Putamen (tissue), 1 donor: Measurements from ENCODE around the gene ZNF576.
"Not testable (repeated sequence)": the region's sequence is repeated elsewhere in the genome, so short reads cannot be mapped to it uniquely, and the experiment has no call there.

ENCODE experiments used
- DNase-seq: peaks from one replicate; pipeline ENCODE4 v3.0.0-alpha.2; 2016; ENCODE audit warnings: low spot score

ZNF576 gene

DNA sequence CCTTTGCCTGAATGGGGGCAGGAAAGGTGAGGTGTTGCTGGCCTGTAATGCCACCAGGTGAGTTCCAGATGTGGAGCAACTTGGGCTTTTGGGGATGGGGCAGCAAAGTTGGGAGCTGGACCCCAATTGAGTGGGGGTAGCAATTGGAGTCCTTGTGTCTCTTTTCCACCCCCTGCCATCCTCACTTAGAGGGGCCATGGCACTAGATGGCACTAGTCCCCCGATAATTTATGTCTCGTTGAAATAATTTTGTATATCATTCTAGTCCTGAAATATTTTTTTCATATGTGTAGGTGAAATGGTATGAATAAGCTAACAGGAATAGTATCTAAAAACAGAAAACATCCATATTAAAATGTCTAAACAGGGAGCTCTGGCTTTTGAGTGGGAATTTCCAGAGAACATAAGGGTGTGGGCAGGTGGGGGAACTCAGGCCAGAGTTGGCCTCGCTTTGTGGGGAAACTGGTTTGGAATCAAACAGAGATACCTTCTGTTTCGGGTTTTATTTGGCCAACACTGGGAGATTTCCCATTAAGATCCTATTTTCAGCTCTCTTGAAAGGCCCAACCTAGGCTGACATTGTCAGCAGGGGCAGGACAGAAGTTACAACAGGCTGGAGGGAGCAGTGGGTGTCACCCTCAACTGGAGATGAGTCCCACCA lies 3.4 kb downstream of the ZNF576 start:
- no peak for DNase-seq

- not testable (repeated sequence) for DNase-seq
These were observed 3.9 kb downstream of the ZNF576 start for GRCh38 chr19:43600326-43600725.

DNA sequence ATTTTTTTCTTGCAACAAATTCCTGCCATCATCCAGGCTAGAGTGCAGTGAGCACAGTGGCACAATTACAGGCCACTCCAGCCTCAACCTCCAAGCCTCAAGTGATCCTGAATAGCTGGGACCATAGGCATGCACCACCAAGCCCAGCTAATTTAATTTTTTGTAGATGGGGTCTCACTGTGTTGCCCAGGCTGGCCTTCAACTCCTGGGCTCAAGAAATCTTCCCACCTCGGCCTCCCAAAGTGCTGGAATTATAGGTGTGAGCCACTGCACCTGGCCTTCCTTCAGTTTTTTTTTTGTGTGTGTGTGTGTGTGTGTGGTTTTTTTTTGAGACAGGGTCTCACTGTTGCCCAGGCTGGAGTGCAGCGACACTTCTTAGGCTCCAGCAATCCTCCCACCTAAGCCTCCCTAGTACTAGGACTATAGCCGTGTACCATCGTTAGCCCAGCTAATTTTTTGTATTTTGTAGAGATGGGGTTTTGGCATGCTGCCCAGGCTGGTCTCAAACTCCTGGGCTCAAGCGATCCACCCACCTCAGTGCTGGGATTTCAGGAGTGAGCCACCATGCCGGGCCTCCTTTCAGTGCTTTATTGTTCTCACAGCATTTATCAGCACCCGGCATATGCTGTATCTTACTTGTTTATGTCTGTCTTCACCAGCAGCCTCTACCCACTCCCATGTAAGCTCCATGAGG lies 9.6 kb downstream of the ZNF576 start:
- no peak for DNase-seq

DNA sequence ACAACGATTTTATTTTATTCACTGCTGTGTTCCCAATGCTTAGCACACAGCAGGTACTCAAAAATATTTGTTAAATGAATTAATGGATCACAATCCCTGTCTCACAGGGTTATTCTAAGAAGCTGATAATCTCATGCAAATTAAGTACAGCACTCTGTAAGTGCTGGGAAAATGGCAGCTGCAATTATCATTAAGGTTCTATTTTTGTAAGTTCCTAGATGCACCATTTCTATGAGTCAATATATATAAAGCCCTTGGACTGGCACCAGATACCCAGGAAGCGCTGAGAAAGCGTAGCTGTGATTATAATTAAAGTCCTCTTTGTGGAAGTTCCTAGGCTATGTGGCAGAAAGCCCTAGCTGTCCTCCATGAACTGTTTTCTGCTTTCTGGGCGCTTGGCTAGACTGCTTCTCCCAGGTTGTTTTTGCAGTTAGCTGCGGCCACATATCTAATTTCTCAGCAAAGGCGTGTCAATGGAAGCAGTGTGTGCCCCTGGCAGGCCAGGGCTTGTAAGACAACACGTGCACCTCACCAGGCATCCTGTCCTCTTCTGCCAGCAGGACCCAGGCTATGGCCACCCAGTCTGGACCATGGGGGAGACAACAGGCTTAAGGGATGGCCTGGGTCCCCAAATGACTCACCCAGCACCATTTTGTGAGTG lies 10.3 kb downstream of the ZNF576 start:
- no peak for DNase-seq

DNA sequence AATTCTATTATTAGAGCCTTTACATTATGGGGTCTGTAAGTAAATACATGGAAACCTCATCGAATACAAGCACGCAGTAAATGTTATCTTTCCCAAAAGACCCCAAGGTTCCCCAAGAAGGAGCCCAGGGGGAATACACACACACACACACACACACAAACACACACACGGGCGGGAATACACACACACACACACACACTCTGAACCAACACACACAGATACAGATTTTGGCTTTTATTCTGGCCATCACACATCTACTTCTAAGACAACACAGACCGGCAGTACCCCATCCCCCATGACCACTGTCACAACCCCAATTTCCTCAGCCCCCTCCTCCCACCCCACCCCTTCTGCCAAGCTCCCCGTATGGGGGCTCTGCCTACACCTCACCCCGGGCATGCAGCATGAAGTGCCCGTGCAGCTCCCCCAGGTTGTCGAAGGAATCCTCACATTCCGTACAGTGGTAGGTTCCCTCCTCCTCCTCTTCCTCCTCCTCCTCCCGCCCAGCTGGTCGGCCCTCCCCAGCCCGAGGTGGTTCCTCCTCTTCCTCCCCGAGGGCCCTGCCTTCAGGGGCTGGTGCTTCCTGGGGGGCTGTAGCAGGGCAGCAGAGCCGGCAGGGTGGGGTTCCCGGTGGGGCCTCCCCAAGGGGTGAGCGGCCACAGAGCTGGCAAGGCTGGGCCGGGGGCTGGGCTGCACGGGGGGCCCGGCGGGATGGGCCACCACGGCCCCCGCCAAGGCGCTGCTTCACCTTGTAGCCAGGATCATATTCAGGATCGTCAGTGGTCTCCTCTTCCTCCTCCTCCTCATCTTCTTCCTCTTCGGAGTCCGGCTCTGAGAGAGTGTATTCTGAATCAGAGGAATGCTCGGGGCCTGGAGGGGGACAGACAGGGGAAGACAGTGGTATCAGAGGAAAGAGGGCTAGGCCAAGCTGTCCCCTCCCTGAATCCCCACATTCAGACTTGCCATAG lies 11.1 kb downstream of the ZNF576 start:
- DNase-seq, result no peak

DNA sequence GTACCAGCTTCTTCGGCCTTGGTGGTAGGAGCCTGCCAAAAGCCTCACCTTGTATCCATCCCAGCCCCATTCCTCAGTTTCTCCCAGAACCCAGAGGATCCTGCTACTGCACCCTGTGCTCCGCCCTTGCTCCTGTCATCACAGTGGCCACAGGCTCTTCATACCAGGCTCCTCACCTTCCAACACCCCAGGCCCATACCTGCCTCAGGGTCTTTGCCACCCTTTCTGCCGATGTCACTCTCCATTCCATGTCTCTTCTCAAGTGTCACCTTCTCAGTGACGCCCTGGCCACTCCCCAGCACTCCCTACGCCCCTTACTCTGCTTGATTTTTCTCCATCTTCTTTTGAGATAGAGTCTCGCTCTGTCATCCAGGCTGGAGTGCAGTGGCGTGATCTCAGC lies 13.5 kb downstream of the ZNF576 start:
- no peak for DNase-seq

DNA sequence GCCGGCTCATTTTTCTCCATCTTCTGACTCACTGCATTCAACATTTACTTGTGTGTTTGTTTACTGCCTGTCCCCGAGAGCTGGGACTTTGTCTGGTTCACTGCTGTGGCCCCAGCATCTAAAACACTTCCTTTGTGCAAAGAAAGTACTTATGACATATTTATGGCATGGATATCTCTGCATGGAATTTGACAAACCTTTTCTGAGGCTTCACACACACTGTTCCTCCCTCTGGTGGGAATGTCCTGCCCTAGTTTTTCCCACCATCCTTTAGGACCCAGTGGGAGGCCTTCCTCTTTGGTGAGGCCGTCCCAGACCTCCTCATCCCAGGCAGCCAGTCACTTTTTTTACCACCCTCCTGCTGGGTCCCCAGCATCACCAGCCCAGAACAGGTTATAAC lies 14.1 kb downstream of the ZNF576 start:
- DNase-seq, result no peak

GRCh38 chr19:43611788-43612187 lies 15.4 kb downstream of the ZNF576 start, which contains the start of gene SRRM5:
TSS of gene SRRM5 (plus strand) at chr19:43612088. CDS start at chr19:43612122, 34 bp downstream.
- no peak for DNase-seq

GRCh38 chr19:43612374-43612773 lies 16.0 kb downstream of the ZNF576 start:
- no peak for DNase-seq

DNA sequence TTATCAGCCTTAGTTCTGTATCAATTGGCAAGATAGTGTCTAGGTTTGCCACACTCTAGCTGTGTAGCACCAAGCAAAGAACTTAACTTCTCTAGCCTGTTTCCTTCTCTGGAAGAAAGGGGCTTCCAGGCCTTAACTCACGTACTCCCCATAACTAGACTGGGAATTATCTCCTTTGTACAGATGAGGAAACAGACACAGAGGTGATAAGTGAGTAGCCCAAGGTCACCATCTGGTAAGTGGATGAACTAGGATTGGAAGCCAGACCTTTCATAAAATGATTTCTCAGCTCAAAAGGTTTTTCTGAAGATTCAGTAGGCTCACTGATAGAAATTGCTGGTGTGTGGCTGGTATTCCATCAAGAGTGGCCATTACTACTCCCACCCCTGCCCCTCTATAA lies 19.9 kb downstream of the ZNF576 start:
- no peak for DNase-seq

- DNase-seq, result no peak
These were observed 20.6 kb downstream of the ZNF576 start for GRCh38 chr19:43616954-43617353.

DNA sequence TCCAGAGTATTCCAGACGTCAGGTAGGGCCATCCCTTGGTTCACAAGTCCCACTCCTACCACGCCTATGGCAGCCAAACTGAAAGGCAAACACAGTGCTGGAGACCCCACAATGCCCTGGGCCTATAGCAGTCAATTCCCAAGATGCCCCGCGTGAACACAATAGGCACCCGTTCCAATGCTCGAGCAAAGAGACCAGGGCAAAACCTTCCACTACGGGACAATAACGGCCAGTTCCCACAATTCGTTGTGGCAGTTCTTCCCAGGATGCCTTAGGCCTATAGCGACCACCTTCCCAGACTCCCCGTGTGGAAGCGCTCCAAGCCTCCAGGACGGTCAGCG lies 22.5 kb downstream of the ZNF576 start:
- no peak for DNase-seq

DNA sequence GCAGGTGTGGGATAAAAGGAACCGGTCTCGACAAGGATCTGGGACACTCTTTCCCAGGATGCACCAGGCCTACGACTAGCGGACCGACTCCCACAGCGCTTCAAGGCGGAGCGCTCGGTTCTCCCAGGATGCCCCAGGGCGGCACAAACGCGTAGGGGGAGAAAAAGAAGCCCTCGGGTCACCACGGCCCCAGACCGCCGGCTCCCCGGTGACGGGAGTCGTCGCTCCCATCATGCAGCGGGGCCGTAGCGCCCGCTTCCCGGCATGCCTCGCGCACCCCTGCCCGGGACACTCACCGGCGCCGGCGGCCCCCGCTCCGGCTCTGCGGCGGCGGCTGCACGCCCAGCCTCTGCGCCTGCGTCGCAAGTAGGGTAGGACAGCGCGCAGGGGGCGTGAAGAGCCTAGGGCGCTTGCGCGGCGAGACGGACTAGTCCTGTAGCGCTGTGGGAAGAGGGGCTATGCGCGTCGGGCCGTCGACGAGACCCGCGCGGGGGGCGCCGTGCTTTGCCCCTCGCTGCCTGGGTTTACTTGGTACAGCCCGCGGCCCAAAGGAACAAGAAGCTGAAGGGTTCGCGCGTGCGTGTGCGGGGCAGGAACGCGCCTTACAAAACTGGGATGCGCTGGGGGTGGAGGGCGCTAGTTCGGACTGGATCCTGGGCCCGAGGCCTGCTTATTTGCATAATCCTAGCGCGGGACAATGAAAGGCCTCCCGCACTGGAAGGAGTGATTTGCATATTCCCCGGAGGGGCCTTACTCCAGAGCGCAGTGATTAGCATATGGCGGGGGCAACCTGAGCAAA lies 23.1 kb downstream of the ZNF576 start, which contains the start of gene ZNF428:
Gene ZNF428 (minus strand): TSS at position 368 of the 799 bp plus-strand sequence. CDS start 5,325 bp downstream, outside the sequence.
- DNase-seq, result peak; percentile 94

DNA sequence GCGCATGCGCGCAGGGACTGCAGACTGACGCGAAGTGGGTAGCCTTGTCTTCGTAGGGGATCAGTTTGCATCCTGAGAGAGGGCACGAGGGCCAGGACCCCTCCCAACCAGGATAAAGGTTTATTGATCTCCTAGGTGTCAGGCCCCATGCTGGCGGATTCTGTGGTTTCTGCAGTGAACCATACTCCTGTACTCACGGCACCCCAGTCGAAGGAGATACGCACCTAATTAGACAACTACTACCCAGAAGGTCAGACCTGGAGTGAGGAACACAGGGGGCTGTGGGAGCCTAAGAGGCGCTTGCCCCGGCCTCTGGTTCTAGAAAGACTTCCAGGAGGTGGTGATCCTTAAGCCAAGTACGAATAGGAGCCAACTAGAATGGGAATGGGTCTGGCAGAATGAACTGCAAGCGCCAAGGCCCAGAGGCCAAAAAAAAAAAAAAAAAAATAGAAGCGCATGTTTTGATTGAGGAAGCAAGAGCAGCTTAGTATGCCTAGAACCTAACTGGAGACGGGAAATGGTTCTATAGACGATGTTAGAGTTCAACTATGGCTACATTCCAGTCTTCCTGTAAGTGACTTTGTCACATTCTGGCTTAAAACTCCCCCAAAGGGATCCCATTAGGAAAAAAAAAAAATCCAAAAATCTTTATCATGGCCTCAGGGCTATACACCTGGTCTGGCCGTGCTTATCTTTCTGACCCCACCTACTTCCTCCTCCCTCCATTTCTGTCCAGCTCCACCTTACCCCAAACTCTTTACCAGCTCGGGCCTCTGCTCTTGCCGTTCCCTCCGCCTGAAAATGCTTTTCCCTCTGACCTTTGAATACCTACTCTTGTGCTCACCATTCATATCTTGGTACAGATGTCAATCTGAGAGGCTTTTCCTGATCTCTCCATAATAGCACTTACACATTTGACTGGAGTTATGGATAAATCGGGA lies 23.9 kb downstream of the ZNF576 start:
- no peak for DNase-seq

DNA sequence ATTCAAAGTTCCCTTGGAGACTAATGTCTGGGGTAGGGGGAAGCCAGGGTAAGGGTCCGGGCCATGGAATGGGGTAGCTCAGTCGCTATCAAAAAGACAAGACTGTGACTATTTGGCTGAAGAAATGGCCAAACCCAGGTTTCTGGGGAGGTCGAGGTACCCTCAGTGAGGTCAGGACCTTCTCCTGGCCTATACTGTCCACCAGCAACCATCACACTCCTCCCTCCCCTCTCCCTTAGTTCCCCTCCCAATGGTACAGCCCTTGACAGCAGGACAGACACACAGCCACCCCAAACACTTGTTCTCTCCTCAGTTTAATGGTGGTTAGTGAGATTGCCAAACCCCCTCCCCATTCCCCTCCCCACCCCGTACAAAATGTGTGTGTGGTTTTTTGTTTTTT lies 25.7 kb downstream of the ZNF576 start:
- DNase-seq, result no peak

- DNase-seq, result no peak
These were observed 26.6 kb downstream of the ZNF576 start for GRCh38 chr19:43622956-43623355.

- no peak for DNase-seq
These were observed 27.7 kb downstream of the ZNF576 start for GRCh38 chr19:43623889-43624670.

DNA sequence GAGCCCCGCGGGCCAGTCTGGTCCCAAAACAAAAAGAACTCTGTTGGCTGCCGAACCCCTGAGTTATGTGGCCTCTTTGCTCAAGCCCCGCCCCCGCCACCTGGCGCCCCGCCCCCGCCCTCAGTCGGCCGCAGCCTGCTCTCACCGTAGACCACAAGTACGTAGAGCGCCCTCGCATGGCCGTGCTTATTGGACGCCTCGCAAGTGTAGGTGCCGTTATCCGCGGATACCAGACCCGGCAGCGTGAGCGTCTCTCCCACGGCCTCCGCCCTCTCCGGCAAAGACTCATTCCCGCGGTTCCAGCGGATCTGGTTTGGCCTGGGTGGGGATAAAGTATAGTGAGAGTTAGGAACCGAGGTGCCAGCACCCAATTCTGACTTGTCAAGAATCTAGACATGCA lies 28.5 kb downstream of the ZNF576 start:
- DNase-seq, result no peak

- no peak for DNase-seq
These were observed 29.7 kb downstream of the ZNF576 start for GRCh38 chr19:43625918-43626579.
